Dermis microvascular lymphatic vessel endothelial cell (primary cell): Measurements from ENCODE around the gene C5orf15. TPM values are rescaled to one million over a fixed set of nuclear protein-coding genes. Genes with fewer than 3 reads are reported as not detected.
"Not testable (repeated sequence)": the region's sequence is repeated elsewhere in the genome, so short reads cannot be mapped to it uniquely, and the experiment has no call there.

Experiments
- DNase-seq, 2 donors: peaks; one replicate each; pipeline versions ENCODE4 v3.0.0 to v3.0.0-alpha.2; 2010; ENCODE audit warnings: low read depth in 2 of 2
- total RNA-seq: library from RNA; depleted of rRNA; stranded (reverse); fragments of >200 nt; gene quantifications from 2 replicates; pipeline ENCODE4 v1.2.1, GENCODE V29; 2014

C5orf15 gene
- total RNA-seq, 1 donor from 2014 or later = 23.0 TPM

- DNase-seq = peak in 1 of 2 donors; percentile 36
These were observed 30.2 kb downstream of the C5orf15 start for GRCh38 chr5:133938039-133938821.

GRCh38 chr5:133937628-133938027, 30.8 kb downstream of the C5orf15 start:
- not testable (repeated sequence) for DNase-seq

- DNase-seq = no peak
These were observed 31.8 kb downstream of the C5orf15 start for GRCh38 chr5:133936651-133937015.

- not testable (repeated sequence) for DNase-seq
These were observed 32.3 kb downstream of the C5orf15 start for GRCh38 chr5:133935991-133936650.

GRCh38 chr5:133935667-133935940, 32.8 kb downstream of the C5orf15 start:
- no peak for DNase-seq

GRCh38 chr5:133934822-133935666, 33.4 kb downstream of the C5orf15 start:
- DNase-seq = no peak

GRCh38 chr5:133934311-133934710, 34.1 kb downstream of the C5orf15 start:
- DNase-seq = no peak

GRCh38 chr5:133933670-133934295, 34.6 kb downstream of the C5orf15 start:
- no peak for DNase-seq

- DNase-seq = no peak
These were observed 35.3 kb downstream of the C5orf15 start for GRCh38 chr5:133933169-133933509.

- no peak for DNase-seq
These were observed 35.8 kb downstream of the C5orf15 start for GRCh38 chr5:133932441-133933168.

- DNase-seq = no peak
These were observed 36.9 kb downstream of the C5orf15 start for GRCh38 chr5:133931546-133931945.

GRCh38 chr5:133930813-133931090, 37.7 kb downstream of the C5orf15 start:
- DNase-seq = no peak

GRCh38 chr5:133930061-133930812, 38.2 kb downstream of the C5orf15 start:
- DNase-seq = peak; percentile 30 to 48

GRCh38 chr5:133928587-133929393, 39.6 kb downstream of the C5orf15 start:
- no peak for DNase-seq

- peak in 1 of 2 donors; percentile 16 for DNase-seq
These were observed 40.9 kb downstream of the C5orf15 start for GRCh38 chr5:133927300-133928180.

GRCh38 chr5:133926489-133927299, 41.7 kb downstream of the C5orf15 start:
- DNase-seq = no peak

GRCh38 chr5:133925866-133926488, 42.4 kb downstream of the C5orf15 start:
- DNase-seq = peak in 1 of 2 donors; percentile 38

GRCh38 chr5:133925269-133925668, 43.2 kb downstream of the C5orf15 start:
- no peak for DNase-seq
